ENCODE results near the gene SRRM3.

- TF ChIP-seq SPI1 (IDR thresholded peaks at IDR 0.05; ENCODE audit: low read depth, low read length) (no peak), POLR2A (IDR thresholded peaks at IDR 0.05; ENCODE audit: low read depth, low read length) (no peak), POLR2AphosphoS5 (IDR thresholded peaks at IDR 0.05; ENCODE audit: low read depth, low read length) (no peak), TAF1 (IDR thresholded peaks at IDR 0.05; ENCODE audit: low read depth, low read length) (no peak), POU2F2 (IDR thresholded peaks at IDR 0.05; ENCODE audit: low read depth, low read length) (no peak)
Measured at GRCh38 chr7:76222839-76223238, 21.1 kb downstream of the SRRM3 start.

Data from GM12891 (cell line).